GM12878 (cell line): ENCODE data around the gene PRDM1. TPM values are rescaled to one million over a fixed set of nuclear protein-coding genes. Genes with fewer than 3 reads are reported as not detected.

ENCODE experiments used
- ATF7 ChIP-seq: fragments of 450-650 bp; IDR thresholded peaks from 2 replicates; pipeline ENCODE4 v1.6.1; 2016; ENCODE audit warnings: low read depth, mild to moderate bottlenecking
- CBX3 ChIP-seq: fragments of 200-600 bp; sonication (generic); IDR thresholded peaks from 2 replicates; pipeline ENCODE4 v1.6.1; 2016; ENCODE audit warnings: low read depth, borderline replicate concordance
- EGR1 ChIP-seq, 2 experiments: IDR thresholded peaks; 1 replicate in 1 of 2; 2 replicates in 1 of 2; pipeline ENCODE4 v1.6.1; 2011 to 2012; ENCODE audit warnings: low read depth in 2 of 2, low read length in 2 of 2, borderline replicate concordance in 1 of 2, mild to moderate bottlenecking in 1 of 2, moderate library complexity in 1 of 2
- HCFC1 ChIP-seq: fragments of 150-350 bp; IDR thresholded peaks from 2 replicates; pipeline ENCODE4 v1.6.1; 2014; ENCODE audit warnings: low read length
- HDGF ChIP-seq: fragments of 450-650 bp; IDR thresholded peaks from 2 replicates; pipeline ENCODE4 v1.6.1; 2016; ENCODE audit warnings: antibody characterized with exemption
- IKZF1 ChIP-seq: fragments of 450-650 bp; conservative IDR thresholded peaks from 2 replicates; pipeline ENCODE4 v1.6.1; 2017; ENCODE audit warnings: antibody characterized with exemption, mild to moderate bottlenecking
- IRF4 ChIP-seq: IDR thresholded peaks from 2 replicates; pipeline ENCODE4 v1.6.1; 2011; ENCODE audit warnings: low read depth, low read length
- MTA3 ChIP-seq: IDR thresholded peaks from 2 replicates; pipeline ENCODE4 v1.6.1; 2012; ENCODE audit warnings: low read length, inconsistent platforms, borderline replicate concordance
- NFXL1 ChIP-seq: fragments of 450-650 bp; IDR thresholded peaks from 2 replicates; pipeline ENCODE4 v1.6.1; 2017; ENCODE audit warnings: antibody characterized with exemption, mild to moderate bottlenecking, borderline replicate concordance
- NFYA ChIP-seq: IDR thresholded peaks from 2 replicates; pipeline ENCODE4 v1.6.1; 2011; ENCODE audit warnings: low read depth, mild to moderate bottlenecking, low read length, improper control_type of control experiment, borderline replicate concordance
- POLR2AphosphoS5 ChIP-seq: IDR thresholded peaks from 2 replicates; pipeline ENCODE4 v1.6.1; 2011; ENCODE audit warnings: mild to moderate bottlenecking, low read length, inconsistent platforms
- RUNX3 ChIP-seq: IDR thresholded peaks from 2 replicates; pipeline ENCODE4 v1.6.1; 2012; ENCODE audit warnings: low read length, inconsistent platforms
- SMAD5 ChIP-seq: IDR thresholded peaks from 2 replicates; pipeline ENCODE4 v1.6.1; 2016; ENCODE audit warnings: antibody characterized with exemption, low read depth
- WRNIP1 ChIP-seq: IDR thresholded peaks from 2 replicates; pipeline ENCODE4 v1.6.1; 2011; ENCODE audit warnings: low read depth, low read length, improper control_type of control experiment, borderline replicate concordance
- ZNF217 ChIP-seq: fragments of 450-650 bp; IDR thresholded peaks from 2 replicates; pipeline ENCODE4 v1.6.1; 2017; ENCODE audit warnings: antibody characterized with exemption, mild to moderate bottlenecking
- ZSCAN29 ChIP-seq: fragments of 450-650 bp; IDR thresholded peaks from 2 replicates; pipeline ENCODE4 v1.6.1; 2017; ENCODE audit warnings: mild to moderate bottlenecking, moderate library complexity
- polyA plus RNA-seq, 11 experiments: library from polyadenylated mRNA; depleted of rRNA in 4 of 11; unstranded in 6 of 11; stranded (reverse) in 5 of 11; fragments of >200 nt; fragmentation: Nextera tagmentation in 4 of 11; fragmentation: Illumina TruSeq in 1 of 11; extraction: Ambion mirVana in 4 of 11; extraction: Trizol in 1 of 11; gene quantifications; 1 replicate in 1 of 11; 2 replicates in 10 of 11; pipeline versions ENCODE4 v1.2.1 to v1.2.3, GENCODE V29; 2011 to 2016; ENCODE audit warnings: inconsistent platforms in 2 of 11, missing spikeins in 2 of 11, low read depth in 1 of 11
- total RNA-seq, 4 experiments: library from RNA; depleted of rRNA in 3 of 4; stranded (reverse); fragments of >200 nt in 3 of 4; fragmentation: Illumina TruSeq in 1 of 4; extraction: Trizol in 1 of 4; gene quantifications; 2 replicates each; pipeline versions ENCODE4 v1.2.1 to v1.2.3, GENCODE V29; 2013 to 2021
- TF ChIP-seq, protein P1 (sequence below): IDR thresholded peaks from 2 replicates; pipeline ENCODE4 v1.6.1; 2011; ENCODE audit warnings: borderline replicate concordance, low read depth, mild to moderate bottlenecking, moderate library complexity, low read length; ENCODE audit not compliant: insufficient read depth, poor library complexity, severe bottlenecking
- TF ChIP-seq, protein P2 (sequence below): fragments of 450-650 bp; IDR thresholded peaks from 2 replicates; pipeline ENCODE4 v1.6.1; 2017; ENCODE audit warnings: borderline replicate concordance
- TF ChIP-seq, protein P3 (sequence below): IDR thresholded peaks from 2 replicates; pipeline ENCODE4 v1.6.1; 2011; ENCODE audit warnings: borderline replicate concordance, low read depth, mild to moderate bottlenecking, moderate library complexity, mixed read lengths, low read length; ENCODE audit not compliant: insufficient read depth; ENCODE audit errors: extremely low read length
- TF ChIP-seq, protein P4 (sequence below): fragments of 450-650 bp; conservative IDR thresholded peaks from 2 replicates; pipeline ENCODE4 v1.6.1; 2017; ENCODE audit warnings: mild to moderate bottlenecking, moderate library complexity
- TF ChIP-seq, protein P5 (sequence below): IDR thresholded peaks from 2 replicates; pipeline ENCODE4 v1.6.1; 2012; ENCODE audit warnings: low read depth, low read length, improper control_type of control experiment
- TF ChIP-seq, protein P6 (sequence below): fragments of 450-650 bp; IDR thresholded peaks from 2 replicates; pipeline ENCODE4 v1.6.1; 2017; ENCODE audit warnings: low read depth, mild to moderate bottlenecking, moderate library complexity

PRDM1 gene
- total and polyA plus RNA-seq, 10 of the 15 experiments (the other 5 are each of a cell fraction or from before 2014, with no cell fraction given): 1.9 to 15.8 (median 4.1) TPM

DNA sequence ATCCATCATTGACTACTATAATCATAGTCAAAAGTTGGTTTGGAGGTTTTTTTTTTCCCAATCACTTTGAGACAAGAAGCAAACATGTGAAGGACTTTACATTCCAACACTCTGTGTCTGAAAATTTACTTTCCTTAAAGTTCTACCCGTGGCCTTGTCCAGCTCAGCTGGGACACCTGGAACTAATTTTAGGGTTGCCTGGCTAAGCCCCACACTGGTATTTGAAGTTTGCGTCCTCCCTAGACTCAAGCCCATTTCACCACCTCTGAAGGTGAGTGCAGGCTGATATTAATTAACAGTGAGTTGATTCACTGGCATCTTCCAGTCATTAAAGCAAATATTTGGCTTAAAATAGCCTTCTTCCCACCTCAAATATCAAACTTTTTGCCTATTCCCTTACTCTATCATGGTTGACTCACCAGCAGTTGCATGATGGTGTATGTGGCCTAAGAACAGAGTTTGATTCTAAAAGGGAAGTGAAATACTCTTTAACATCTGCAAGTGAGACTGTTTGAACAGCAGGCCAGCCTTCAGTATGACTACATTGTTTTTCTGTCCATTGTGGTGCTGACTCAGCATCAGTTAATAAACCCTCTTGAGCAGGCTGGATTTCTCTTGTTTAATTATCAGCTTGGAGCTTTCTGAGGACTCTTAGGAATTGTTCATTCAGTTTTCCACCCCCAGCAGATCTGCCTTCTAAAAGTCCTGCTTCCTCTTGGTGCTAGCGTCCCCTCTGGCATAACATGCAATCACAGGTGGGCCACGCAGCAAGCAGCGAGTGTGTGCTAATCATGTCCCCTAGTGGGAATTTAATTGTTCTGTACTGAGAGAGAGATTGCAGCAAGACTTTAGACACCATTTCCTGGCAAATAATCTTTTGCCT lies 1.8 kb upstream of the PRDM1 start (continued):
- TF ChIP-seq, protein P1, sequence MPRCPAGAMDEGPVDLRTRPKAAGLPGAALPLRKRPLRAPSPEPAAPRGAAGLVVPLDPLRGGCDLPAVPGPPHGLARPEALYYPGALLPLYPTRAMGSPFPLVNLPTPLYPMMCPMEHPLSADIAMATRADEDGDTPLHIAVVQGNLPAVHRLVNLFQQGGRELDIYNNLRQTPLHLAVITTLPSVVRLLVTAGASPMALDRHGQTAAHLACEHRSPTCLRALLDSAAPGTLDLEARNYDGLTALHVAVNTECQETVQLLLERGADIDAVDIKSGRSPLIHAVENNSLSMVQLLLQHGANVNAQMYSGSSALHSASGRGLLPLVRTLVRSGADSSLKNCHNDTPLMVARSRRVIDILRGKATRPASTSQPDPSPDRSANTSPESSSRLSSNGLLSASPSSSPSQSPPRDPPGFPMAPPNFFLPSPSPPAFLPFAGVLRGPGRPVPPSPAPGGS: no peak
- TF ChIP-seq, protein P2, sequence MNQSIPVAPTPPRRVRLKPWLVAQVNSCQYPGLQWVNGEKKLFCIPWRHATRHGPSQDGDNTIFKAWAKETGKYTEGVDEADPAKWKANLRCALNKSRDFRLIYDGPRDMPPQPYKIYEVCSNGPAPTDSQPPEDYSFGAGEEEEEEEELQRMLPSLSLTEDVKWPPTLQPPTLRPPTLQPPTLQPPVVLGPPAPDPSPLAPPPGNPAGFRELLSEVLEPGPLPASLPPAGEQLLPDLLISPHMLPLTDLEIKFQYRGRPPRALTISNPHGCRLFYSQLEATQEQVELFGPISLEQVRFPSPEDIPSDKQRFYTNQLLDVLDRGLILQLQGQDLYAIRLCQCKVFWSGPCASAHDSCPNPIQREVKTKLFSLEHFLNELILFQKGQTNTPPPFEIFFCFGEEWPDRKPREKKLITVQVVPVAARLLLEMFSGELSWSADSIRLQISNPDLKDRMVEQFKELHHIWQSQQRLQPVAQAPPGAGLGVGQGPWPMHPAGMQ: no peak
- TF ChIP-seq SMAD5 (no peak), IRF4 (peak; percentile 86), NFXL1 (no peak), IKZF1 (peak; percentile 76), NFYA (no peak), MTA3 (no peak), HDGF (no peak), WRNIP1 (no peak), RUNX3 (peak; percentile 67; the same call in 1 of the 2 replicates), POLR2AphosphoS5 (peak; percentile 54; the same call in 1 of the 2 replicates), CBX3 (no peak), ZNF217 (peak; percentile 75; the same call in 1 of the 2 replicates), ATF7 (peak; percentile 82), ZSCAN29 (0 out of 2 replicates have a peak, but pooled peaks have one; percentile 52), HCFC1 (no peak), EGR1 (IDR thresholded peaks at IDR 0.05; ENCODE audit: borderline replicate concordance in 1 of 2, low read depth in 2 of 2, low read length in 2 of 2) (no peak)
- TF ChIP-seq, protein P3, sequence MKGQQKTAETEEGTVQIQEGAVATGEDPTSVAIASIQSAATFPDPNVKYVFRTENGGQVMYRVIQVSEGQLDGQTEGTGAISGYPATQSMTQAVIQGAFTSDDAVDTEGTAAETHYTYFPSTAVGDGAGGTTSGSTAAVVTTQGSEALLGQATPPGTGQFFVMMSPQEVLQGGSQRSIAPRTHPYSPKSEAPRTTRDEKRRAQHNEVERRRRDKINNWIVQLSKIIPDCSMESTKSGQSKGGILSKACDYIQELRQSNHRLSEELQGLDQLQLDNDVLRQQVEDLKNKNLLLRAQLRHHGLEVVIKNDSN: no peak
- TF ChIP-seq, protein P4, sequence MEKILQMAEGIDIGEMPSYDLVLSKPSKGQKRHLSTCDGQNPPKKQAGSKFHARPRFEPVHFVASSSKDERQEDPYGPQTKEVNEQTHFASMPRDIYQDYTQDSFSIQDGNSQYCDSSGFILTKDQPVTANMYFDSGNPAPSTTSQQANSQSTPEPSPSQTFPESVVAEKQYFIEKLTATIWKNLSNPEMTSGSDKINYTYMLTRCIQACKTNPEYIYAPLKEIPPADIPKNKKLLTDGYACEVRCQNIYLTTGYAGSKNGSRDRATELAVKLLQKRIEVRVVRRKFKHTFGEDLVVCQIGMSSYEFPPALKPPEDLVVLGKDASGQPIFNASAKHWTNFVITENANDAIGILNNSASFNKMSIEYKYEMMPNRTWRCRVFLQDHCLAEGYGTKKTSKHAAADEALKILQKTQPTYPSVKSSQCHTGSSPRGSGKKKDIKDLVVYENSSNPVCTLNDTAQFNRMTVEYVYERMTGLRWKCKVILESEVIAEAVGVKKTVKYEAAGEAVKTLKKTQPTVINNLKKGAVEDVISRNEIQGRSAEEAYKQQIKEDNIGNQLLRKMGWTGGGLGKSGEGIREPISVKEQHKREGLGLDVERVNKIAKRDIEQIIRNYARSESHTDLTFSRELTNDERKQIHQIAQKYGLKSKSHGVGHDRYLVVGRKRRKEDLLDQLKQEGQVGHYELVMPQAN: no peak; the same call in 1 of the 2 replicates
- TF ChIP-seq, protein P5, sequence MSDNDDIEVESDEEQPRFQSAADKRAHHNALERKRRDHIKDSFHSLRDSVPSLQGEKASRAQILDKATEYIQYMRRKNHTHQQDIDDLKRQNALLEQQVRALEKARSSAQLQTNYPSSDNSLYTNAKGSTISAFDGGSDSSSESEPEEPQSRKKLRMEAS: peak; percentile 34; the same call in 1 of the 2 replicates
- TF ChIP-seq, protein P6, sequence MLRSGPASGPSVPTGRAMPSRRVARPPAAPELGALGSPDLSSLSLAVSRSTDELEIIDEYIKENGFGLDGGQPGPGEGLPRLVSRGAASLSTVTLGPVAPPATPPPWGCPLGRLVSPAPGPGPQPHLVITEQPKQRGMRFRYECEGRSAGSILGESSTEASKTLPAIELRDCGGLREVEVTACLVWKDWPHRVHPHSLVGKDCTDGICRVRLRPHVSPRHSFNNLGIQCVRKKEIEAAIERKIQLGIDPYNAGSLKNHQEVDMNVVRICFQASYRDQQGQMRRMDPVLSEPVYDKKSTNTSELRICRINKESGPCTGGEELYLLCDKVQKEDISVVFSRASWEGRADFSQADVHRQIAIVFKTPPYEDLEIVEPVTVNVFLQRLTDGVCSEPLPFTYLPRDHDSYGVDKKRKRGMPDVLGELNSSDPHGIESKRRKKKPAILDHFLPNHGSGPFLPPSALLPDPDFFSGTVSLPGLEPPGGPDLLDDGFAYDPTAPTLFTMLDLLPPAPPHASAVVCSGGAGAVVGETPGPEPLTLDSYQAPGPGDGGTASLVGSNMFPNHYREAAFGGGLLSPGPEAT: peak; percentile 55; the same call in 1 of the 2 replicates
